HG03097 (cell line): Measurements from ENCODE around the gene RIT2.
"Not testable (repeated sequence)": the region's sequence is repeated elsewhere in the genome, so short reads cannot be mapped to it uniquely, and the experiment has no call there.

Source experiments
- ATAC-seq: cut with Tn5 transposase; IDR thresholded peaks from one replicate; pipeline ENCODE4 v1.9.1; 2021; ENCODE audit not compliant: unreplicated experiment, low FRiP score

The RIT2 gene

GRCh38 chr18:42860011-42860410 lies 255.5 kb downstream of the RIT2 start:
- no peak for ATAC-seq

DNA sequence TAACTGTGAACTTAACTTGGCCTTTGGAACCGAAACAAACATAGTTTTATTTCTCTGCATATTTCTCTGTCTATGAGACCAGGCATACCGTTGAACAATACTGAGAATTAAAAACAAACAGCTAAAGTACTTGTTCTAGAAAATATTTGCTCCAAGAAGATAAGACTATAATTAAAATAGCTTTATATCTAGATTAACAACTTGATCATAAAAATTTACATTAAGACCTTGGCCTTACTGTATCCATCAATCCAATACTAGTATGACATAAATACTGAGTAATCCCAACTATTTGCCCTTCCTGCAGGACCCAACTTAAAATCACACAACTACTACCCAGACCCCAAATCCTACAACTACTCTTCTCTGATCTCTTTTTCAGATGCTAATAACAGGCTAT lies 260.9 kb downstream of the RIT2 start:
- no peak for ATAC-seq

DNA sequence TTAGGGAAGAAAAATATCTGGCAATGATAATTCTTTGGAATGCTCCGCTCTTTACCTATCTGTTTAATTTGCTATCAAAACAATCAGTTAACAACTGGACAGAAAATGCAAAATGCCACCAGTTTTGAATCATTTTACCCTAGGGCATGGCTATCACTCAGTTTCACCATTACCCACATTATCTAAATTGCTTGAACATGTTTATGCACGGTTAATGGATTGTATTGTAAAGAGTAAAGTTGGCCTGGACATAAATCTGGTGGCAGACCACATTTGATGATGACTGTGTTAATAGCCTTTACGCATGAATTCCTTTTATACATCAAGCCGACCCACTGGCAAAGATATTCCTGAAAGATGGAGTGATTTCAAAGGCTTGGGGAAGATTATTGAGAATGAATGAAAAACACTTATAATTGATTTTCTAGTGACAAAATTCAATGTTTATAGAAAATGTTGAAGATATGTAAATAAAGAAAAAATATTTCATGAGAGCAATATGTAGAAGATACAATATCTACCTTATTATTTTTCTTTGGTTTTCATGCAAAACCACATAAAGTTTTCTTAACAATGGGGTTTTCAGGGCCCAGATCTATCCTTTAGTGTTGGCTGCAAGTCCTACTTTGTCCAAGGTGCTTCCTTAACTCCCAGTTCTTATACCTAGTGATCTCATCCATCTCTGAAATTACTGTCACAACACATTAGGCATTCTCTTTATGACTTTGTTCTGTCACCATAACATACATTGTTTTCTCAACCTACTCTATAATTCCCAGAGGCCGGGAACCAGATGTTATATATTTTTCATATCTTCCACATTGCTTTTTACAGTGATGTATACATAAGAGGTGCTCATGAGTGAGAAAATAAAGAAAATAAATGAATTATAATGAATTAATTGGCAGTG lies 265.1 kb downstream of the RIT2 start:
- no peak for ATAC-seq

GRCh38 chr18:42839408-42839807 lies 276.1 kb downstream of the RIT2 start:
- ATAC-seq: no peak

GRCh38 chr18:42838546-42839145 lies 276.8 kb downstream of the RIT2 start:
- no peak for ATAC-seq

- ATAC-seq: no peak
Observed at GRCh38 chr18:42830936-42831335, 284.5 kb downstream of the RIT2 start.

GRCh38 chr18:42828881-42829280 lies 286.6 kb downstream of the RIT2 start:
- no peak for ATAC-seq

DNA sequence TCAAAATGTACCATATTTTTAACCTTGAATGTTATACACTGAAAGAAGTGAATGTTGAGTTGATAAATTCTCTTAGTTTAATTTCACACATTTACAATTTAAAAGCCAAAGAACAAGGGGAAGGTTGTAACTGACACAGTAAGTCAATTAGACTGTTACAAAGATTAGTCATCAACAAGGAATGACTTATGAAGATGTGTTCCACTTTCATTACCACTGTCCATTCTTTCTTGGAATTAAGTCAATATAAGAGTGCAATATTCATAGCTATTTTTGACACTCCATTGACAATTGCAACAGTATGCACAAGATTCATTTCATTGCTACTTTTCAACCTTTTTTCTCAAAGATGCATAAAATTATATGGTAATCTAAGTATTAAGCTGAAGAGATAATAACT lies 291.3 kb downstream of the RIT2 start:
- no peak for ATAC-seq

- no peak for ATAC-seq
Observed at GRCh38 chr18:42822711-42823110, 292.8 kb downstream of the RIT2 start.

DNA sequence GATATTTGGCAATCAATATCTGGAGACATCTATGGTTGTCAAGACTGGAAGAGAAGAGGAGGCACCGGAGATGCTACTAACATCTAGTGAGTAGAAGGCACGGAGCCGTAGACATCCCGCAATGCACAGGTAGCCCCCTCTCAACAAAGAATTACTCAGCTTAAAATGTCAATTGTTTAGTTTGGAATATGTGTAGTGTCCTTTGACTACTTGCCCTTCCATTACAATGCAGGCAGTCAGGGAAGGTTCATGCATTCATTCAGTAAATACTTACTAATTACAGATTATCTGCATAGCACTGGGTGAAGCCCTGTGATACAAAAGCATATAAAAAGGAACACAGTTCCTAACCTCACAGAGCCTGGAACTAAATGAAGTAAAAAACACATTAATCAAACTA lies 294.0 kb downstream of the RIT2 start:
- ATAC-seq: no peak

- ATAC-seq: no peak
Observed at GRCh38 chr18:42814618-42815017, 300.9 kb downstream of the RIT2 start.

DNA sequence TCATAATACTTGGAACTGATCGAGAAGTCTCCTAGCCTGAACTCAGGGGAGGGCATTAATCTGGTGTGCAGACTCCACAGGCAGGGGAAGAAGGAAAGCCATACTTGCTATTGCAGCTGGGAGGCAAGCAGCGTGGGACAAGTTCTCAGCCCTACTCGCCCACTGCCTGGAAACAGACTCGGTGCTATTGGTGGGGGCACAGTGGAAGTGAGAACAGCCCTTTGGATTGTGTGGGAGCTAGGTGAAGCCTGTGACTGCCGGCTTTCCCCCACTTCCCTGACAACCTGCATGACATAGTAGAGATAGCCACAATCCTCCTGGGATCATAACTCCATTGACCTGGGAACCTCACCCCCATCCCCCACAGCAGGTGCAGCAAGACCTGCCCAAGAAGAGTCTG lies 301.3 kb downstream of the RIT2 start:
- no peak for ATAC-seq

DNA sequence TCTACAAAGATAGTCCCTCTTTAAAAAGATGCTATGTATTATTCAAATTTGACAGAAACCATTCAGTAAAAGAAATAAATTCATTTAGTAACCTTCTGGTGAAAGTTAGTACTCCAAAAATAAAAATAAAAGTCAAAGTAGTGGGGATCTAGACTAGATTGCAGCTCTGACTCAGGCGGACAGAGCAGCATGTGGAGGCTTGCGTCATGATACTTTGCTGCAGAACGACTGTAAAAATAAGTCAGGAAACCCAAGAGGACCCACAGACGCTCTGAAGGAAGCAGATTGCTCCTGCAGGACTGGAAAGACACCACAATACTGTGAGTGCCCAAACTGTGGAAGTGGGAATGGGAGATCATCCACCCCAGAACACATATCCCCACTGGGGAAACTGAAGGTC lies 301.9 kb downstream of the RIT2 start:
- no peak for ATAC-seq

- no peak for ATAC-seq
Observed at GRCh38 chr18:42807887-42808286, 307.6 kb downstream of the RIT2 start.

GRCh38 chr18:42801706-42802105 lies 313.8 kb downstream of the RIT2 start:
- ATAC-seq: no peak

DNA sequence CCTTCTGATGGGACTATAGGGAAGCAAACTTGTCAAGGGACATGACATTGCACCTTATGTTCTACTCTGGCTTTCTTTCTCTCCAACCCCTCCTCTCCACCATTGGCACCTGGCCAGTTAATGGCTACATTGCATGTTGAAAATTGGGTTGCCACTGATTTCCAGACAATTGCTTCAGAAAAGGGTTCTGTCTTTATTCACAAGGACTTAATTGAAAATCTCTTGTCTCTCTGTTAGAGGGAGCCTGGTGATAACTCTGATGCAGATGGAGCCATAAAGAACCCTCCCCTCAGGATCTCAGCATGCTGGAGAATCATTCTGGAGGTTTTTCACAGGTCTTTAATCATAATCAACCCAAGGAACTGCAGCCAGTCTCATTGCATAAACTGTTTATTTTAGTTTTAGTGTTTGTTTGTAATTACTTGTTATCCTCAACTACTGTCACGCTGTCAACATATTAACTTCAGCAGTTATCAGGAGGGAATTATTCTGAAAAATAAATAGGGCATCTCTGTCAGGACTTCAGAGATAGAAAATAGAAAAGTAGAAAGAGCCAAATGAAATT lies 316.8 kb downstream of the RIT2 start:
- no peak for ATAC-seq

GRCh38 chr18:42795213-42795789 lies 320.2 kb downstream of the RIT2 start:
- not testable (repeated sequence) for ATAC-seq

GRCh38 chr18:42792731-42793130 lies 322.8 kb downstream of the RIT2 start:
- no peak for ATAC-seq

DNA sequence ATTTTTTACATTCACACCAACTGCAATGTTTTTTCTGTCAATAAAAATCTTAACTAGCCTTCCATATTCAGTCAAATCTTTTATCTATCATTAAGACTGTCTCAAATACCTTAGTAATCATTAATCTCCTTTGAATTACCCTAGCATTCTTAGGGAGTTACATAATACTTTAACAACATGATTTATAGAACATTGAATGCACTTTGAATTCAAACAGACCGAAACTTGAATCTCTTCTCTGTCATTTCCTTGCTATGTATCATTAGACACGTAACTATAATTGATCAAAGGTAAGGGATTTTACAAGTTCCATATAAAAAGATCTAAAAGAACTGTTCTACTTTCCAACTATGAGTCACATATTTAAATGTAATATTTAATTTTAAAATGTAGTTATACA lies 330.9 kb downstream of the RIT2 start:
- no peak for ATAC-seq

DNA sequence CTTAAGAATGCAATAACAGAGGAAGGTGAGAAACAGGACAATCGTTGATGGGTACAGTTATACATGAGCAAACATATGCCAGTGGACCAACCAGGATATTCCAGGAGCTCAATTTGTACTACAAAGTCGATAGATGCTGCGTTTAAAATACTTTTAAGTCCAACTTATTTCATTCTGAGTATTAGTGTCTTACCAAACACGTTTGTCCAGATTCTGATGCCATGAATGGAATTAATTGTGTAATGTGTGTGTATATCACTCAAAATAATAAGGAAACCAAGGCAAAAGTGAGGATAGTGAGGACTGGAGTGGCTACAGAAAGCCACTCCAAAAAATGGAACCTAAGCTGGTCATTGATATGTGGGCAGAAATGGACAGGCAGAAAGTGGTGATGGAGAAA lies 332.6 kb downstream of the RIT2 start:
- ATAC-seq: no peak

- ATAC-seq: no peak
Observed at GRCh38 chr18:42781298-42781815, 334.1 kb downstream of the RIT2 start.
